ENCODE data around the gene RDH13.

GRCh38 chr19:55080121-55080967 is 17.4 kb upstream of the RDH13 start:
- TF ChIP-seq GATA2 (IDR thresholded peaks at IDR 0.05; ENCODE audit: low read depth, low read length) (no peak), GATA3 (IDR thresholded peaks at IDR 0.05; ENCODE audit: low read depth, low read length) (no peak)
